ENCODE measurements around the gene GZMM.

The GZMM gene

GRCh38 chr19:512547-513365 is 31.1 kb upstream of the GZMM start:
- DNase-seq = no peak

- DNase-seq = no peak
Measured at GRCh38 chr19:513368-514165, 30.3 kb upstream of the GZMM start.

- DNase-seq = no peak
Measured at GRCh38 chr19:514166-514663, 29.6 kb upstream of the GZMM start.

- no peak for DNase-seq
Measured at GRCh38 chr19:517721-518597, 25.9 kb upstream of the GZMM start.

- DNase-seq = peak; percentile 61 to 74
Measured at GRCh38 chr19:518598-519231, 25.1 kb upstream of the GZMM start.

GRCh38 chr19:519449-519865 is 24.4 kb upstream of the GZMM start:
- DNase-seq = no peak

GRCh38 chr19:522726-523125 is 21.1 kb upstream of the GZMM start:
- DNase-seq = no peak

GRCh38 chr19:524062-524674 is 19.7 kb upstream of the GZMM start:
- DNase-seq = no peak

- DNase-seq = no peak
Measured at GRCh38 chr19:525029-525428, 18.8 kb upstream of the GZMM start.

- DNase-seq = no peak
Measured at GRCh38 chr19:525857-526419, 17.9 kb upstream of the GZMM start.

GRCh38 chr19:530134-531008 is 13.5 kb upstream of the GZMM start:
- DNase-seq = no peak

- DNase-seq = peak; percentile 85 to 91
Measured at GRCh38 chr19:531009-531752, 12.7 kb upstream of the GZMM start.

- DNase-seq = peak; percentile 47
Measured at GRCh38 chr19:531753-532560, 11.9 kb upstream of the GZMM start, which contains the start of gene CDC34. Gene CDC34, plus strand, starts transcription at chr19:531760. Its CDS starts 172 bp downstream, at chr19:531932.

- DNase-seq = peak; percentile 66 to 68
Measured at GRCh38 chr19:532561-533363, 11.1 kb upstream of the GZMM start.

GRCh38 chr19:533364-534058 is 10.3 kb upstream of the GZMM start:
- no peak for DNase-seq

- no peak for DNase-seq
Measured at GRCh38 chr19:534088-534487, 9.8 kb upstream of the GZMM start.
